GM10266 (cell line): ENCODE measurements around the gene SPTAN1.

Experiments used
- DNase-seq: peaks from one replicate; pipeline ENCODE4 v3.0.0; 2012; ENCODE audit errors: extremely low spot score
- CTCF ChIP-seq: IDR thresholded peaks from 2 replicates; pipeline ENCODE4 v1.5.1; 2012; ENCODE audit warnings: mild to moderate bottlenecking, low read depth; ENCODE audit not compliant: control insufficient read depth, insufficient read depth; ENCODE audit errors: missing control alignments

SPTAN1 gene

DNA sequence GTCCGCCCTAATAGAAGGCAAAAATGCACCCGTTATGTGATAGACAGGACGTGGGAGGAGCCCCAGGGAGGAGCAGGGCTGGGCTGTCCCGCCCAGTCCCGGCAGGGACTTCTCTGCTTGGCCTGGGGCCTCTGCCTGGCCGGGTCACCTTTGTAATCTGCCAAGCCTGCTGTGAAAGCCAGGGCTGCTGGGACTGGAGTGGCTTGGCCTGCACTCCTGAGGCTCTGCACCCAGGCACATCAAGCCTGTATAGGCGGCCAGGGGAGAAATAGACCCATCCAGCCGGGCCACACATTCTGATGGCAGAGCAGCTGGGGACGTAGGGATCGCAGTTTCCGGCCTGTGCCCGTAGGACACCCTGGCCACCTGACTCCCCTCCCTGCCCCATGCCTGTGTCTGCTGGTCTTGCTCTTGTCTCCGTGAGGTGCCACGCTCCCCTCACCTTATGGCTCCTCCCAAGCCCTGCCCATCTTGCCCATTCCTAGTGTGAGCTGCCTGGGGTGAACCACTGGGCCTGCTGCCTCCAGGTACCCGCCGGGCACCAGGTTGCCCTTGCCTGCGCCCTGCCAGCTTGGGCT is 76.2 kb downstream of the SPTAN1 start:
- DNase-seq: no peak
- no peak for TF ChIP-seq CTCF

- no peak for DNase-seq
- TF ChIP-seq CTCF: no peak
Observed at GRCh38 chr9:128629136-128629535, 76.7 kb downstream of the SPTAN1 start.

GRCh38 chr9:128629852-128630545 is 77.6 kb downstream of the SPTAN1 start:
- DNase-seq: no peak
- TF ChIP-seq CTCF: no peak

- TF ChIP-seq CTCF: no peak
- no peak for DNase-seq
Observed at GRCh38 chr9:128631636-128632035, 79.2 kb downstream of the SPTAN1 start.

GRCh38 chr9:128632066-128632465 is 79.7 kb downstream of the SPTAN1 start:
- no peak for TF ChIP-seq CTCF
- DNase-seq: no peak

- no peak for TF ChIP-seq CTCF
- no peak for DNase-seq
Observed at GRCh38 chr9:128632486-128632885, 80.1 kb downstream of the SPTAN1 start.

- TF ChIP-seq CTCF: no peak
- no peak for DNase-seq
Observed at GRCh38 chr9:128633057-128633456, 80.7 kb downstream of the SPTAN1 start.
